Endodermal cell (in vitro differentiated cells): ENCODE results near the gene WDR90. TPM values are rescaled to one million over a fixed set of nuclear protein-coding genes. Genes with fewer than 3 reads are reported as not detected.
A peak's percentile ranks its signal among the peaks of the same experiment; 100 is the strongest.

Experiments
- DNase-seq: peaks from one replicate; pipeline ENCODE4 v3.0.0-alpha.2; 2017
- H3K27ac ChIP-seq: 2 replicates; pipeline ENCODE4 v1.5.1; 2013; ENCODE audit warnings: mild to moderate bottlenecking, low read depth, low read length, moderate library complexity
- H3K27me3 ChIP-seq: 2 replicates; pipeline ENCODE4 v1.6.1; 2013; ENCODE audit warnings: mild to moderate bottlenecking, low read length, moderate library complexity; ENCODE audit not compliant: insufficient read depth, control insufficient read depth, poor library complexity, severe bottlenecking
- H3K36me3 ChIP-seq: 2 replicates; pipeline ENCODE4 v1.7.0; 2013; ENCODE audit warnings: mild to moderate bottlenecking, low read length, moderate library complexity; ENCODE audit not compliant: control insufficient read depth, insufficient read depth
- H3K4me1 ChIP-seq: one replicate; pipeline ENCODE4 v1.7.0; 2013; ENCODE audit warnings: low read length; ENCODE audit not compliant: control insufficient read depth, insufficient read depth
- H3K4me3 ChIP-seq: 2 replicates; pipeline ENCODE4 v1.5.1; 2013; ENCODE audit warnings: mild to moderate bottlenecking, low read length, moderate library complexity
- H3K9ac ChIP-seq: 2 replicates; pipeline ENCODE4 v1.6.1; 2013; ENCODE audit warnings: mild to moderate bottlenecking, low read length, moderate library complexity; ENCODE audit not compliant: poor library complexity, severe bottlenecking; ENCODE audit errors: extremely low read depth
- H3K9me3 ChIP-seq: 2 replicates; pipeline ENCODE4 v1.6.1; 2013; ENCODE audit warnings: mild to moderate bottlenecking, low read length, moderate library complexity; ENCODE audit not compliant: control insufficient read depth
- H3K27ac Mint-ChIP-seq: 2 replicates; pipeline ENCODE4 v1.8.0; 2020; ENCODE audit warnings: mixed read lengths
- H3K27me3 Mint-ChIP-seq: 2 replicates; pipeline ENCODE4 v1.8.0; 2021; ENCODE audit warnings: mild to moderate bottlenecking, mixed read lengths; ENCODE audit not compliant: insufficient read depth
- H3K36me3 Mint-ChIP-seq: 2 replicates; pipeline ENCODE4 v1.8.0; 2020; ENCODE audit warnings: low read depth, mixed read lengths
- H3K4me1 Mint-ChIP-seq: 2 replicates; pipeline ENCODE4 v1.8.0; 2020; ENCODE audit warnings: mixed read lengths
- H3K4me3 Mint-ChIP-seq: 2 replicates; pipeline ENCODE4 v1.8.0; 2020; ENCODE audit warnings: mild to moderate bottlenecking, moderate library complexity, mixed read lengths
- H3K9me3 Mint-ChIP-seq: 2 replicates; pipeline ENCODE4 v1.8.0; 2020; ENCODE audit warnings: mild to moderate bottlenecking, mixed read lengths
- WGBS, 2 experiments: methylation state at CpG; one replicate each; pipeline versions ENCODE4 v1.1.5 to v1.1.7; 2013; ENCODE audit warnings: missing lambda C conversion rate in 2 of 2, mixed read lengths in 1 of 2; ENCODE audit not compliant: insufficient coverage in 1 of 2, insufficient read length in 1 of 2; 5-methylcytosine and 5-hydroxymethylcytosine counted together
- total RNA-seq, 2 donors: library from RNA; stranded (reverse); fragmentation: NEBNext Ultra II Directional in 1 of 2; extraction: Animal tissue kit (Norgen Biotek cat#: 25700) in 1 of 2; gene quantifications; 2 replicates in 1 of 2; 3 replicates in 1 of 2; pipeline ENCODE4 v1.2.1, GENCODE V29; 2021
- TF ChIP-seq, protein P1 (sequence below): fragments of 200-600 bp; sonication (generic); conservative IDR thresholded peaks from 2 replicates; pipeline ENCODE4 v1.5.0; 2021; ENCODE audit warnings: antibody characterized with exemption, mild to moderate bottlenecking

WDR90 gene
- total RNA-seq, 2 donors from 2014 or later: 112 to 120 TPM

DNA sequence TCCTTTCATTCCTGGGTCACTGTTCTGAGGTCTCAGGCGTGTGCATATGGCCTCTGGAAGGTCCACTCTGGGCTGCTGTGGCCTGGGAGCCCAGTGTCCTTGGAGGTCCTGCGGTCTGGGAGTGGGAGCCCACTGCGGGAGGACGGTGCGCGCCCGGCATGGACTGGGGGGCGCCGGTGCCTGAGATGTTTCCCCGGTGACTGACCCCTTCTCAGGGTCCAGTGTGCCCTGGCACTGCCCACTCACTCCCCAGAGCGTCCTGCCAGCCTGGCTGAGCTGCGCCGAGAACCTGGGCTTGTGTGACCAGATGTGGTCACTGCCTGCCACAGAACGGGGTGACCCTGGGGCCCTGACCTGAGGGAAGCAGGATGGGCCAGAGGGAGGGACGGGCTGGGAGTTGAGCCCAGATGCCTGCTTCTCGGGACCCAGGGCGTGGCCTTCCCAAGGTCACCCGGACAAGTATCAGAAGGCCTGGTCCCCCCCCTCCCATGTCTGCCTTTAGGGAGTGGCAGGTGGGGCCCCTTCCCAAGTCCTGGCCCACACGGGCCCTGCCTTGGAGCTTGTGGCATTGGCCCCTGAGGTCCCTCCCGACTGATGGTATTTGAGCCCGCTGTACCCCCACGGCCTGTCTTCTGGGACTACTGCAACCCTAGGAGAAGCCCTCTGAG lies 25.2 kb downstream of the WDR90 start:
- Histone ChIP-seq H3K4me1 (no peaks in the 10 kb centered on the region), H3K9me3 (no peaks in the 10 kb centered on the region), H3K9ac (no peak overlapping the region), H3K36me3 (peaks cover 38% of the 10 kb centered on the region), H3K4me3 (no peak overlapping the region), H3K27me3 (no peaks in the 10 kb centered on the region), H3K27ac (no peak overlapping the region)
- Mint-ChIP-seq H3K27me3 (no peaks in the 10 kb centered on the region), H3K4me1 (peaks cover 6% of the 10 kb centered on the region), H3K4me3 (peak overlapping the region; percentile 50), H3K27ac (no peak overlapping the region), H3K9me3 (no peaks in the 10 kb centered on the region), H3K36me3 (peaks cover 15% of the 10 kb centered on the region)
- DNase-seq: no peak
- TF ChIP-seq, protein P1, sequence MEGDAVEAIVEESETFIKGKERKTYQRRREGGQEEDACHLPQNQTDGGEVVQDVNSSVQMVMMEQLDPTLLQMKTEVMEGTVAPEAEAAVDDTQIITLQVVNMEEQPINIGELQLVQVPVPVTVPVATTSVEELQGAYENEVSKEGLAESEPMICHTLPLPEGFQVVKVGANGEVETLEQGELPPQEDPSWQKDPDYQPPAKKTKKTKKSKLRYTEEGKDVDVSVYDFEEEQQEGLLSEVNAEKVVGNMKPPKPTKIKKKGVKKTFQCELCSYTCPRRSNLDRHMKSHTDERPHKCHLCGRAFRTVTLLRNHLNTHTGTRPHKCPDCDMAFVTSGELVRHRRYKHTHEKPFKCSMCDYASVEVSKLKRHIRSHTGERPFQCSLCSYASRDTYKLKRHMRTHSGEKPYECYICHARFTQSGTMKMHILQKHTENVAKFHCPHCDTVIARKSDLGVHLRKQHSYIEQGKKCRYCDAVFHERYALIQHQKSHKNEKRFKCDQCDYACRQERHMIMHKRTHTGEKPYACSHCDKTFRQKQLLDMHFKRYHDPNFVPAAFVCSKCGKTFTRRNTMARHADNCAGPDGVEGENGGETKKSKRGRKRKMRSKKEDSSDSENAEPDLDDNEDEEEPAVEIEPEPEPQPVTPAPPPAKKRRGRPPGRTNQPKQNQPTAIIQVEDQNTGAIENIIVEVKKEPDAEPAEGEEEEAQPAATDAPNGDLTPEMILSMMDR: no peak
- WGBS, 2 experiments: 90 to 91% methylated on average over 13 to 22 of the region's 22 CpGs

DNA sequence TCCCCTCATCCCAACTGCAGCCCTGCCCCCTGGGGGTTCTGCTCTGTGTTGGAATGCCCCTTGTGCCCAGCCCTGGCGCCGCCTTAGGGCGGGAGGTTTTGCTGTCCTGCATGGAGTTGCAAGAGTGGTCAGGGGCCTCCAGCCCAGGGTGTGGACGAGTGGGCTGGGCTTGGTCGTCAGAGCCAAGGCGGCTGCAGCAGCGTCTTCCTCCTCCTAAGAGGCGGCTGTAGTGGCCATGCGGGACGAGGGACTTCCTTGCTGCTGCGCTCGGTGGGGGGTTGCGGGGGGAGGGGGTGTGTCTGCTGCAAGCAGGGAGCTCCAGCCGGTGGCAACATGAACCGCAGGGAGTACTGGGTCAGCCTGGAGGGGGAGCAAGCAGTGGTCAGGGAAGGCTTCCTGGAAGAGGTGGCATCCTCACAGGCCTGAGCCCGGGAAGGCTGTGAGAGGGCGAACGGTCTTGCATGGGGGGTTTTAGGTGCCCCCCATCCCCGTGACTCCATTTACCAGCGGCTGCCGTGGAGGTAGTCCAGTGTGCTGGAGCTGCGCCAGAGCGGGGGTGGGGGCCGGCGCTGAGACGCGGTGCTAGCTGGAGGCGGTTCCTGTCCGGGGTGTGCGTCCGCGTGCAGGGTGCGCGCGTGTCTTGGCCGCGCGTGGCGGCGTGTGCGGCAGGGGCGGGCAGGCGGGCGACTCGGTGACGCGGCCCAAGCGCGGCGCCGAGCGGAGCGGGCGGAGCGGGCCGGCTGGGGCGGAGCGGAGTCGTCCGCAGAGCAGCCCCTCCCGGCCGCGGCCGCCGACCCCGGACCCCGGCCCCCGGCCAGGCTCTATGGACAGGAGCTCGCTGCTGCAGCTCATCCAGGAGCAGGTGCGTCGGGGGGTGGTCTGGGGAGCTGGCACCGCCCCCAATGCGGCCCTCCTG lies 26.1 kb downstream of the WDR90 start, which contains the start of gene RHBDL1:
Gene RHBDL1 (plus strand): TSS at position 704 of the 916 bp plus-strand sequence. CDS start 120 bp downstream, at position 824.
- peaks cover 9% of the 10 kb centered on the region for H3K36me3 Mint-ChIP-seq
- H3K4me1 Mint-ChIP-seq: peaks cover 6% of the 10 kb centered on the region
- Histone ChIP-seq H3K27me3 (no peaks in the 10 kb centered on the region), H3K36me3 (peaks cover 29% of the 10 kb centered on the region), H3K27ac (no peak within 1 kb of the TSS), H3K4me3 (no peak within 1 kb of the TSS), H3K4me1 (no peaks in the 10 kb centered on the region), H3K9me3 (no peaks in the 10 kb centered on the region), H3K9ac (no peak within 1 kb of the TSS)
- no peaks in the 10 kb centered on the region for H3K27me3 Mint-ChIP-seq
- WGBS, 2 experiments: 13 to 16% methylated on average over 19 to 73 of the region's 73 CpGs
- DNase-seq: peak; percentile 89
- H3K27ac Mint-ChIP-seq: peak within 1 kb of the TSS; percentile 48
- H3K9me3 Mint-ChIP-seq: no peaks in the 10 kb centered on the region
- peak within 1 kb of the TSS; percentile 50 for H3K4me3 Mint-ChIP-seq
- TF ChIP-seq, protein P1: no peak

DNA sequence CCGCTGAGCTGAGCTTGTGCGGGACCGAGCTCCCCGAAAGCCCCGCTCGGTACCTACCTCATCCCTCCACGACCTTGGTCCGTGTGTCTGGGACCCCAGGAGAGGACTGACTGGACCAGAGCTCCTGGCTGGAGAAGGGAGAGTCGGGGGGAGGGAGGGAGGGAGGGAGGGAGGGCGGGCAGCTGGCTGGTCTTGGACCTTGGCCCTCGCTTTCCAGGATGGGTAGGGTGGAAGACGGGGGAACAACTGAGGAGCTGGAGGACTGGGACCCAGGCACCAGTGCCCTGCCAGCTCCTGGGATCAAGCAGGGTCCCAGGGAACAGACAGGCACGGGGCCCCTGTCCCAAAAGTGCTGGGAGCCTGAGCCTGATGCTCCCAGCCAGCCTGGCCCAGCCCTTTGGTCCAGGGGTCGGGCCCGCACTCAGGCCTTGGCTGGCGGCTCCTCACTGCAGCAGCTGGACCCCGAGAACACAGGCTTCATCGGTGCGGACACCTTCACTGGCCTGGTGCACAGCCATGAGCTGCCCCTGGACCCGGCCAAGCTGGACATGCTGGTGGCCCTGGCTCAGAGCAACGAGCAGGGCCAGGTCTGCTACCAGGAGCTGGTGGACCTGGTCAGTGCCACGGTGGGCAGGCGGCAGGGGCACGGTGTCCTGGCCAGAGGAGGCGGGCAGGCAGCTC lies 26.9 kb downstream of the WDR90 start:
- H3K36me3 Mint-ChIP-seq: peaks cover 8% of the 10 kb centered on the region
- H3K36me3 ChIP-seq: peaks cover 21% of the 10 kb centered on the region
- H3K27me3 Mint-ChIP-seq: no peaks in the 10 kb centered on the region
- no peak overlapping the region for H3K4me3 ChIP-seq
- no peaks in the 10 kb centered on the region for H3K9me3 ChIP-seq
- H3K27ac ChIP-seq: no peak overlapping the region
- TF ChIP-seq, protein P1: no peak
- DNase-seq: no peak
- H3K27ac Mint-ChIP-seq: no peak overlapping the region
- no peak overlapping the region for H3K4me3 Mint-ChIP-seq
- peaks cover 7% of the 10 kb centered on the region for H3K4me1 Mint-ChIP-seq
- H3K9ac ChIP-seq: no peak overlapping the region
- H3K9me3 Mint-ChIP-seq: no peaks in the 10 kb centered on the region
- H3K4me1 ChIP-seq: peaks cover under 1% of the 10 kb centered on the region
- 78 to 93% methylated on average over 7 to 23 of the region's 25 CpGs for WGBS, 2 experiments
- no peaks in the 10 kb centered on the region for H3K27me3 ChIP-seq
